Non-pigmented ciliary epithelial cell (primary cell): Measurements from ENCODE around the gene PELI2.

Experiments used
- DNase-seq: peaks from one replicate; pipeline ENCODE4 v3.0.0-alpha.2; 2010; ENCODE audit warnings: low read depth

PELI2 gene

DNA sequence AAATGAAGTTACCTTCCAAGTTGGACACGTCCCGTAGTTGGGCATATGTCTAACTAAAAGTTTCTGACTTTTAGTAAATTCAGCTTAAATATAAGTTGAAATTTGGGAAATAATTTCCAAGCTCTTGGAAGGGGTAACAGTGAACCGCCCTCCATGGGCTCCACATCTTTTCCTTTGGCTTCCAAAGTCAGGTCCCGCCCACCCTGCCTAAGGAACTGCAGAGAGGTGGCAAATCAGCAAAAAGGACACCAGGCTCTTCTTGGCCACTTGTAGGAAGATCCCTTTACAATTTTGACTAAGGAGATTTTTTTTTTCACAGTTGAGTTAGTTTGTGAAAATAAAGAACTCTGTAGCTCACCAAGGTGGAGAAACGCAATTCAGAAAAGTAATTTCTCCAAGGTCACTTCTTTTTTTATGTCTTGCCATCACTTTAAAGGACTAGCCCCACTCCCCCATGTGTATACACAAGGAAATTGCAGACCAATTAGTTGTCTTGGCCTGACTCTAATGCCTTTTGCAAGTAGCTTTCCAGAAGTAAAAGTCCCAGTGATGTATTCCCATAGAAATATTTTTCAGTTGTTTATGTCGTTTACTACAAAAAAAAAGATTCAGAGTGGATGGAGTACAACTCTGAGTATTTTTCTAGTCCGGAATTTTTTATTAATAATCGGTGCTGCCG is 181.2 kb downstream of the PELI2 start:
- DNase-seq = no peak

GRCh38 chr14:56300495-56300894 is 182.3 kb downstream of the PELI2 start:
- DNase-seq = peak; percentile 20

GRCh38 chr14:56304456-56304855 is 186.2 kb downstream of the PELI2 start:
- no peak for DNase-seq

DNA sequence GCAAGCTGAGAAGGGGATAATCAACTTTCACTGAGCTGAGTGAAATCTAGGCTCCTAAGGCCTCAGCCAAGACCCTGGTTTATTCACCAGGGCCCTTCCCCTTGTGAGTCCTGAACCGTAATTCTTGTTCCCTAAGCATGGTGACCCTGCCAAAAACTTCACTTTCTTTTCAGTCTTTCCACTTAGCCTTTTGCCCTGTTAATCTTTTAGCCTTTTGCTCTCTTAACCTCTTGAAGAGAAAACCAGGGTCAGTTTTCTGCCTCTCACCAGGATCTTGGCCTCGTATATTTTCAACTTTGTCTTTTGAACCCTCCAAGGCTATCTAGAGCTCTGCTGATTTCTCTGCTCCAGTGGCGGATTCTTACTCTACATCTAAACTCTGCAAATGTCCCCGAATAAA is 191.0 kb downstream of the PELI2 start:
- DNase-seq = no peak

DNA sequence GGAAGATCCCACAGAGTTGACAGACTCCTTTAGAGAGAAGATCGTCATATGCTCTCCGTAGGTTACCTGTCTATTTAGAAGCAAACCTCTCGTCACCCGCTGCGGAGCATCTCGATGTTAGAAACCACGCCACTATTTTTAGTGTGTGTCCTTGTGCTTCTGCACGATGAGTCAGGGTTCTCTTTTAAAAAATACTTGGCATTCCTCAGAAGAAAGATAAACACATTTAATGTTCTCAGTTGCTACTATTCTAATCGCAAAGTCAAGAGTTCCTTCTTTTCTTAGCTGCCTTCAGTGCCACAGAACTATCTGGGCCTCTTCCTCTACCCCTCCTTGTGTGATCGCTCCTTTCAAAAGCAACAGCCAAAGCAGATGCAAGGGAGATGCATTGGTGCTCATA is 192.4 kb downstream of the PELI2 start:
- peak; percentile 30 for DNase-seq

- DNase-seq = no peak
Observed at GRCh38 chr14:56313789-56314188, 195.6 kb downstream of the PELI2 start.

GRCh38 chr14:56318393-56319115 is 200.3 kb downstream of the PELI2 start:
- no peak for DNase-seq

- no peak for DNase-seq
Observed at GRCh38 chr14:56321861-56322260, 203.7 kb downstream of the PELI2 start.

DNA sequence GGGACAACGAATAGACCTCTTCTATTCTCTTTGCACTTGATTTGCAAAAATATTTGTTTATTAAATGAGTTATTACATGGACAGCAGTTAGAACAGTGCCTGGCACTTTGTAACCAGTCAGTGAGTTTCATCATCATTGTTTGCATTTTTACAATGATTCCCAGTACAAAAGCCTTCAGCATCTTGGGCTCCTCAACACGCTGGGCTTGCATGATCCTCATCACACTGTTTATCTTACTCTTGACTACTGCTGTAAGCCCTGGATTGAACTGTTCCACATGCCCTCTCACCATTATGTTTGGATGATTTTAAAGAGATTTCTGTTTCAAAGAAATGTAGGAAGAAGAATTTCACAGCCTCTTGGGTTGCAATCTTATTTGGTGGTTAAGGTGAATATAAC is 204.3 kb downstream of the PELI2 start:
- no peak for DNase-seq

- no peak for DNase-seq
Observed at GRCh38 chr14:56324454-56324853, 206.2 kb downstream of the PELI2 start.

DNA sequence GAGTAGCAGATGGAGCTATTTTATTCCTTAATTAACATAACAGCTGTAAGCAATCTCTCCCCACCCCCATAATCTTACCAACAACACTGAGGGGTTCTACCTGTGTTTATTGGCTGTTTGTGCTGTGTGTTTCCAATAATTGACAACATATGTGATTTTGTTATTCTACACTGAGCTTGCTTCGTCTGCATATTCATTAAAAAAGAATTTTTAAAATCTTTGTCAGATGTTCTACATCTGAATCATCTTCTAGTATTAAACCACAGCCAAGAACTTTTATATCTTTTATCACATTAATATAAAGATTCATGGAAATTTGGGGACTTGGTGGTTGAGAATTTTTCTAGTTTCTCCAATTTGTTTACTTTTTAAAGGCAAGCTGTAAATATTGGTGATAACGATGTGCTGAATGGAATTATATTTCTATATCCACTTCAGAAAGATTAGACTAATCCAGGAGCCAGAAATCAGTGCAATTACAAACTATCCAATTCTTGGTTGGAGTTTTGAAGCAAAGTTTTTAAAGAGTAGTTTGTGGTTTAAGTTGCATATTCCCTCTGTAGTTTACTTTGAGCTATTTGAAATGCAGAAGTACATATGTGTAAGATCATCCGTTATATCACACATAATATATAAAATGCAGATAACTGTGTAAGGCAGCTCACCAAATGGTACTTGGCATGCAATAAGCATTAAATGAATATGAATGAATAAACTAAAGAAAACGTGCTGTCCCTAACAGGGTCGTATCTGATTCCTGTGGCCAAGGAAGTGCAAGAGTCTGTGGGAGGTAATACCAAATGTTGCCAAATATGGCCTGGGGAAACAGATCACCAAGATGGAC is 206.9 kb downstream of the PELI2 start:
- no peak for DNase-seq

DNA sequence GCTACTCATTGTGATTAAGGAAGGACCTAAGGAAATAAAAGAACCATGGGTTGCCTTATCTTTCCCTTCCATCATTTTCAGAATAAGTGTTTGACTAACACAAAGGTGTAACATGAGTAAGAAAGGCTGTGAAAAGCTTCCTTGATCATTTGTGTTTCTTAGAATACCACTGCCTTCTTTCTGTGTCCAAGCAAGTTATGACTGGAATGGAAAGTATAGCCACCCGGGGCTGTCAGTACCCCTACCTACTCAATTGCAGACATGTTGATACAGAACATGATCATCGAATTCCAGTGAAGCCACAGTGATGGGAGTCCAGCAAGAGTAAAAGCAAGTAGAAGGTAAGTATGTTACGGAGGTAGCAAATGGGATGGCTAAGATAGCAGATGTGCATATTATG is 209.8 kb downstream of the PELI2 start:
- DNase-seq = no peak

DNA sequence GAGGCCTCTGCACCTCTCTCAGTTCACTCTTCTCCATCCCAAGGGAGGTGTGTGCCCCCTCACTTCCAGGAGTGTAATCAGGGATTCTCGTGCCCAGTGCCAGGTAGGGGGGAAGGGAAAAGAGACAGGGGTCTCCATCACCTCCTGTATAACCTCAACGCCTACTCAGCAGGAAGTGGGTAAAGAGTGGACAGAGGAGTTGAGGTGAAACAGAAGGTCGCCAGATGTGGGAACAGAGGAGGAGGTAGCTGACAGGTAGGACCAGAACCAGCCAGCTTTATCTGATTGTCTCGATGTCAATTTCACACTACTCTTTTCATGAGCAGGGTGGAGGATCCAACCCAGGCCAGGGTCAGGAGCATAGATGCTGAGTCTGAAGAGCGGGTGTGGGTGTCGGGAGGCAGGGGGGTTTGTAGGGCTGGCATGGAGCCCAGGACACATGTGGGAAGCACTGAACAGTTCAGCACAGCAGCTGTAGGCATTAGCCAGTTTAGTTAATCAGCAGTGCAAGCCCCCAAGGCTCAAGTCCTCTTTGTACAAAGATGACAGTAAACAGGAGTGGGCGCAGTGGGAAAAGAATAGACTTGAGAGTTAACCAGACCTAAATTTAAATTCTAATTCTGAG is 213.5 kb downstream of the PELI2 start:
- DNase-seq = no peak

DNA sequence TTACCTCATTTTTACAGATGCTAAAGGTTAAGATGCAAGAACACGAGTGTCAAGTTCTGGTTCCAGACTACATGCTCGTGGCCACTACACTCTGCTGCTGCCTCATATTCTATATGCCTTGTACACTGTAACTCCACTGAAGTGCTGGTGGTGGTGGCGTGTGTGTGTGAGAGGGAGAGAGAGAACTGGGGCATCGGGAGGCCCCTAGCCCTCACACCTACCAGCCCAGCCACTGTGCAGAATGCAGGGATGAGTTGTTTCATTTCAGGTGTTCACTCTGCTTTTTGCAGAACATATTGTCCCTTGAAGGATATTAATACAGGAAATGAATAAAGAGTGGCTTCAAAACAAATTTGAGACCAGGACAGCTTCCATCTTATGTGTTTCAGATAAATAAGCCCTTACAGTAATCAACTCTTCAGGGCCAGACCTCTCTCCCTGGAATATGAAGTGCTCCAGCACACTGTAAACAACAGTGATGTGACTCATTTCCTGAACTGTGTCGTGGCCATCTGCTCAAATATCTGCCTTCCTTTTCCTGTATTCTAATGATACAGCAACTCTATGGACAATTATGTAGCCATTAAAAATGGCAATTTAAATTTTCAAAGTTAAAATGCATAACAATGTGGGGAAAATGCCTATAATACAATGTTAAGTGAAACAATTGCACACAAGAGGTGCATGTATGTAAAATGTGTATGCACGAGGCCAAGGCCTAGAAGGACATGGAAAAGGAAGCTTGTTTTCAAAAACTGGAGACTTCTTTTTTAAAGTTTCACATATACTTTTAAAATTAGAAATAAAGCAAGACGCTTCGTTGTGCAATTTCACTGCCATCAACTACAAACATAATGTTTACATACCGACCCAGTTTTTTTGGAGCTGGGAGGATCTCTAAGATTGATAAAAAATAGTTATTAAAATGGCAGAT is 215.4 kb downstream of the PELI2 start:
- peak; percentile 63 for DNase-seq

DNA sequence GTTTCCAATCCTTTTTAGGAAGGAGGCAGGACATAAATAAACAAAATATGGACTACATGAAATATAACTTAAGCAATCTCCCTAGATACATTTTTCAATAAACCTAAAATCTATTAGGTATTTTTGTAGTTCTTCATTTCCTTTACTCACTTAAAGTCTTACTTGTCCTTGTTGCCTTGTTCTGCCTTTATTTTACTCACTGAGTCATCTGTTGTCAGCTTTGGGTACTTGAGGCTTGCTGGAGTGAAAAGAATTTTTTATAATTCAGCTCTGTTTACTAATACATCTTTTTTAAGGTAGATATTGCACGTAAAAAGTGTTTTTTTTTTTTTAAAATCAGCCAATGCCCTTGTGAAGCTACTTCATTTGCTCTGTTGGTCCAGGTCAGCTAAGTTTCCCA is 216.2 kb downstream of the PELI2 start:
- no peak for DNase-seq

DNA sequence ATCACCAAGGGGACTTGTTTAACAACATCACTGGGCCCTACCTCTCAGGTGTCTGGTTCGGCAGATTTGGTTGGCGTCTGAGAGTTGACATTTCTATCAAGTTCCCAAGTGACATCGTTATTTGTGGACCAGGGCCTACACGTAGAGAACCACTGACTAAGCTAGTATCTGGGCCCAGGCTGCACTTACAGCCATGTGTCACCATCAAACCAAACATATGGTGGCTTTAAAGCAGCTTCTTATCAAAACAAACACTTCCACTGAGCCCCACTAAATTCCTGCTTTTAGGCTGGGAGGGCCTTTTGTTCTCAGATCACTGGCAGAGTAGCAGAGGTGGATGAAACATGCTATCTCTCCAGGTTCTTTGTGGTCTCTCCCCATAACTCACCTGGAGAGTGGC is 220.5 kb downstream of the PELI2 start:
- no peak for DNase-seq

- DNase-seq = peak; percentile 81
Observed at GRCh38 chr14:56339855-56340701, 221.9 kb downstream of the PELI2 start.

- DNase-seq = no peak
Observed at GRCh38 chr14:56340932-56341331, 222.7 kb downstream of the PELI2 start.

- peak; percentile 19 for DNase-seq
Observed at GRCh38 chr14:56341766-56342493, 223.7 kb downstream of the PELI2 start.

GRCh38 chr14:56342494-56342942 is 224.3 kb downstream of the PELI2 start:
- peak; percentile 42 for DNase-seq
